AG09309 (cell line): ENCODE measurements around the gene SEMA5A.

Experiments used
- DNase-seq: peaks from one replicate; pipeline ENCODE4 v3.0.0-alpha.2; 2010; ENCODE audit warnings: low read depth
- H3K4me3 ChIP-seq: 2 replicates; pipeline ENCODE4 v1.5.1; 2011; ENCODE audit warnings: mild to moderate bottlenecking, low read depth, low read length, moderate library complexity; ENCODE audit not compliant: control insufficient read depth
- CTCF ChIP-seq: IDR thresholded peaks from 2 replicates; pipeline ENCODE4 v1.5.1; 2011; ENCODE audit warnings: mild to moderate bottlenecking, low read depth, low read length, inconsistent platforms; ENCODE audit not compliant: insufficient read depth, control insufficient read depth; ENCODE audit errors: missing control alignments

Gene SEMA5A

DNA sequence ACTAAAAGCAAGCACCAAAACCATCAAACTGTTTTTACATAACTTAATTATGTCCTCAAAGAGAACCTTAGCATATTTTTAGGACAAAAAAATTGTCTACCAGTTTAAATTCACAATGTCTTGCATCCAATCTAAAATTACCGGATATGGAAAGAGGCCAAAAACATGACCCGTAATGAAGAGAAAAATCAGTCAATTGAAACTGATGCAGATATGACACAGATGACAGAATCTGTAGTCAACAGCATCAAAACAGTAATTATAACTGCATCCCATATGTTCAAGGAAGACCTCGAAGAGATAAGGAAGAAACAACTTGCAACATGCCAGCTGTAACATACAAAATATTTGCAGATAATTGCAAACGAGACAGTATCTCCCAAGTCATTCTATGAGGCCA, 473.2 kb downstream of the SEMA5A start:
- TF ChIP-seq CTCF: no peak
- DNase-seq: no peak
- H3K4me3 ChIP-seq: no peak overlapping the region

GRCh38 chr5:9071524-9071923, 474.4 kb downstream of the SEMA5A start:
- no peak for TF ChIP-seq CTCF
- H3K4me3 ChIP-seq: no peak overlapping the region
- no peak for DNase-seq

- no peak overlapping the region for H3K4me3 ChIP-seq
- DNase-seq: no peak
- no peak for TF ChIP-seq CTCF
These were observed 474.8 kb downstream of the SEMA5A start for GRCh38 chr5:9071074-9071473.

GRCh38 chr5:9069650-9070049, 476.2 kb downstream of the SEMA5A start:
- no peak for TF ChIP-seq CTCF
- DNase-seq: no peak

GRCh38 chr5:9067154-9067553, 478.7 kb downstream of the SEMA5A start:
- no peak for TF ChIP-seq CTCF
- H3K4me3 ChIP-seq: no peak overlapping the region
- no peak for DNase-seq

More at GRCh38 chr5:9069650-9070049, 476.2 kb downstream of the SEMA5A start:
- H3K4me3 ChIP-seq: no peak overlapping the region

DNA sequence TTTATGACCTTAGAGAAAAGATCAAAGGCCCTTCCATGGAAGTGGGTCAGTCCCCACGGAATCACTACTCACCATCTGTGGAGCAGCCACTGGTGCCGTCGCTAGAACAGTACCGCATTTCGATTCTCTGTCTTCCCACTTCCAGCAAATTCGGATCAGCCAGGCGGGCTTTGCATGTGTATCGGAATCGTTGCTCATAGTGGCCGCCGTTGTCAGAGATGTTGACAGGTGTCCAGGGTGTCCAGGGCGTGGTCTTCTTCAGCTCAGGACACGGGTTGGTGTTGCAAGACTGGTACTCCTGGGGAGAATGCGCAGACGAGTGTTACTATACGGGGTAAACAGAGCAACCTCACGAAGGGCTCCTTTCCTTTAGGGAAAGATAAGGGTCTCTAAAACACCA, 479.5 kb downstream of the SEMA5A start:
- DNase-seq: no peak
- no peak for TF ChIP-seq CTCF
- H3K4me3 ChIP-seq: no peak overlapping the region
